H9 (cell line): ENCODE data around the gene SLCO2A1. TPM values are rescaled to one million over a fixed set of nuclear protein-coding genes. Genes with fewer than 3 reads are reported as not detected.

Experiments used
- DNase-seq: peaks from one replicate; pipeline ENCODE4 v3.0.0-alpha.2; 2017
- H2AFZ ChIP-seq: one replicate; pipeline ENCODE4 v1.6.1; 2013; ENCODE audit warnings: mild to moderate bottlenecking, low read length, control low read depth, moderate library complexity
- H2AK5ac ChIP-seq: 2 replicates; pipeline ENCODE4 v1.6.1; 2013; ENCODE audit warnings: low read length, control low read depth, mixed read lengths; ENCODE audit not compliant: insufficient read length
- H2BK120ac ChIP-seq: one replicate; pipeline ENCODE4 v1.6.1; 2013; ENCODE audit warnings: low read depth, mild to moderate bottlenecking, low read length, control low read depth, inconsistent platforms; ENCODE audit not compliant: poor library complexity, severe bottlenecking
- H2BK12ac ChIP-seq: 2 replicates; pipeline ENCODE4 v1.6.1; 2013; ENCODE audit warnings: low read length, control low read depth, mixed read lengths, low read depth; ENCODE audit not compliant: insufficient read length
- H2BK15ac ChIP-seq: 2 replicates; pipeline ENCODE4 v1.6.1; 2013; ENCODE audit warnings: low read depth, low read length, control low read depth
- H2BK20ac ChIP-seq: one replicate; pipeline ENCODE4 v1.6.1; 2013; ENCODE audit warnings: low read depth, mild to moderate bottlenecking, low read length, control low read depth, inconsistent platforms; ENCODE audit not compliant: poor library complexity, severe bottlenecking
- H2BK5ac ChIP-seq: 2 replicates; pipeline ENCODE4 v1.6.1; 2013; ENCODE audit warnings: low read length, control low read depth, mixed read lengths; ENCODE audit not compliant: insufficient read length
- H3K14ac ChIP-seq: 2 replicates; pipeline ENCODE4 v1.6.1; 2013; ENCODE audit warnings: low read length, control low read depth; ENCODE audit not compliant: insufficient read depth
- H3K18ac ChIP-seq: 2 replicates; pipeline ENCODE4 v1.6.1; 2013; ENCODE audit warnings: low read depth, mild to moderate bottlenecking, mixed read lengths, low read length, control low read depth; ENCODE audit not compliant: insufficient read length
- H3K23ac ChIP-seq: 2 replicates; pipeline ENCODE4 v1.6.1; 2013; ENCODE audit warnings: low read length, control low read depth, mixed read lengths, low read depth; ENCODE audit not compliant: insufficient read length
- H3K23me2 ChIP-seq: 2 replicates; pipeline ENCODE4 v1.6.1; 2013; ENCODE audit warnings: low read depth, mild to moderate bottlenecking, mixed read lengths, low read length, control low read depth; ENCODE audit not compliant: insufficient read length, poor library complexity, severe bottlenecking
- H3K27ac ChIP-seq: 2 replicates; pipeline ENCODE4 v1.5.1; 2013; ENCODE audit warnings: low read length, control low read depth, mixed read lengths, low read depth; ENCODE audit not compliant: insufficient read length
- H3K27me3 ChIP-seq: 2 replicates; pipeline ENCODE4 v1.6.1; 2013; ENCODE audit warnings: low read length, control low read depth, inconsistent platforms; ENCODE audit not compliant: insufficient read depth
- H3K4ac ChIP-seq: 2 replicates; pipeline ENCODE4 v1.6.1; 2013; ENCODE audit warnings: low read depth, mild to moderate bottlenecking, control low read depth, inconsistent platforms, low read length, moderate library complexity
- H3K4me1 ChIP-seq: 2 replicates; pipeline ENCODE4 v1.6.1; 2013; ENCODE audit warnings: low read length, control low read depth, inconsistent platforms; ENCODE audit not compliant: insufficient read depth
- H3K4me2 ChIP-seq: 2 replicates; pipeline ENCODE4 v1.6.1; 2013; ENCODE audit warnings: low read length, control low read depth, mixed read lengths; ENCODE audit not compliant: insufficient read length, insufficient read depth
- H3K56ac ChIP-seq: 2 replicates; pipeline ENCODE4 v1.6.1; 2013; ENCODE audit warnings: low read depth, mild to moderate bottlenecking, mixed read lengths, low read length, control low read depth; ENCODE audit not compliant: insufficient read length
- H3K79me1 ChIP-seq: 2 replicates; pipeline ENCODE4 v1.6.1; 2013; ENCODE audit warnings: low read depth, mild to moderate bottlenecking, moderate library complexity, low read length, control low read depth, inconsistent platforms; ENCODE audit not compliant: insufficient read depth, poor library complexity, severe bottlenecking
- H3K79me2 ChIP-seq: 2 replicates; pipeline ENCODE4 v1.6.1; 2013; ENCODE audit warnings: low read length, control low read depth, inconsistent platforms; ENCODE audit not compliant: insufficient read depth
- H3K9ac ChIP-seq: 2 replicates; pipeline ENCODE4 v1.6.1; 2013; ENCODE audit warnings: low read length, control low read depth, mixed read lengths; ENCODE audit not compliant: insufficient read length; ENCODE audit errors: extremely low read depth
- H3K9me3 ChIP-seq: one replicate; pipeline ENCODE4 v1.6.1; 2013; ENCODE audit warnings: low read depth, low read length, inconsistent platforms; ENCODE audit not compliant: control insufficient read depth
- H3T11ph ChIP-seq: one replicate; pipeline ENCODE4 v1.6.1; 2013; ENCODE audit warnings: mild to moderate bottlenecking, low read length, control low read depth, inconsistent platforms
- H4K20me1 ChIP-seq: one replicate; pipeline ENCODE4 v1.6.1; 2013; ENCODE audit not compliant: control insufficient read depth, insufficient read length, insufficient read depth
- H4K5ac ChIP-seq: 2 replicates; pipeline ENCODE4 v1.6.1; 2013; ENCODE audit warnings: low read depth, mild to moderate bottlenecking, mixed read lengths, low read length, control low read depth; ENCODE audit not compliant: insufficient read length
- H4K8ac ChIP-seq: replicated peaks from 2 replicates; pipeline ENCODE4 v1.6.1; 2013; ENCODE audit warnings: low read length, control low read depth, mixed read lengths, low read depth; ENCODE audit not compliant: insufficient read length
- H4K91ac ChIP-seq: 2 replicates; pipeline ENCODE4 v1.6.1; 2013; ENCODE audit warnings: low read depth, mild to moderate bottlenecking, moderate library complexity, mixed read lengths, low read length, control low read depth; ENCODE audit not compliant: insufficient read length
- H3K27ac Mint-ChIP-seq, 3 experiments: 2 replicates in 2 of 3; 3 replicates in 1 of 3; pipeline ENCODE4 v1.8.0; 2020 to 2021; ENCODE audit warnings: mixed read lengths in 3 of 3, mild to moderate bottlenecking in 1 of 3, moderate library complexity in 1 of 3
- H3K27me3 Mint-ChIP-seq: 2 replicates; pipeline ENCODE4 v1.8.0; 2021; ENCODE audit warnings: low read depth, mild to moderate bottlenecking, moderate library complexity, mixed read lengths
- H3K36me3 Mint-ChIP-seq, 3 experiments: 2 replicates in 2 of 3; 3 replicates in 1 of 3; pipeline ENCODE4 v1.8.0; 2020 to 2021; ENCODE audit warnings: low read depth in 3 of 3, mixed read lengths in 3 of 3; ENCODE audit not compliant: insufficient read depth in 1 of 3
- H3K4me1 Mint-ChIP-seq, 2 experiments: 2 replicates each; pipeline ENCODE4 v1.8.0; 2020; ENCODE audit warnings: mixed read lengths in 2 of 2
- H3K4me3 Mint-ChIP-seq, 2 experiments: 2 replicates in 1 of 2; 3 replicates in 1 of 2; pipeline ENCODE4 v1.8.0; 2020 to 2021; ENCODE audit warnings: mild to moderate bottlenecking in 2 of 2, mixed read lengths in 2 of 2, moderate library complexity in 1 of 2
- H3K9me3 Mint-ChIP-seq, 2 experiments: 2 replicates in 1 of 2; 3 replicates in 1 of 2; pipeline ENCODE4 v1.8.0; 2020; ENCODE audit warnings: mild to moderate bottlenecking in 2 of 2, mixed read lengths in 2 of 2, moderate library complexity in 1 of 2
- CTCF ChIP-seq: fragments of 200-600 bp; sonication (generic); conservative IDR thresholded peaks from 3 replicates; pipeline ENCODE4 v1.8.0; 2021; ENCODE audit warnings: antibody characterized with exemption, mild to moderate bottlenecking
- WGBS: extraction: QIAGEN DNeasy Blood & Tissue Kit; methylation state at CpG from one replicate; pipeline ENCODE4 v1.1.7; 2013; ENCODE audit warnings: missing lambda C conversion rate, low lambda C conversion rate, mixed read lengths; ENCODE audit not compliant: insufficient read length; ENCODE audit errors: extremely low coverage; 5-methylcytosine and 5-hydroxymethylcytosine counted together
- total RNA-seq: library from RNA; stranded (reverse); gene quantifications from 2 replicates; pipeline ENCODE4 v1.2.1, GENCODE V29; 2021

The SLCO2A1 gene
- total RNA-seq, 1 experiment from 2014 or later, result 0.98 TPM

- H2BK15ac ChIP-seq, result no peak overlapping the region
- Mint-ChIP-seq H3K27me3 (peaks cover 5% of the 10 kb centered on the region), H3K36me3 (peaks cover 0 to 6% (median 3%) of the 10 kb centered on the region in 3 experiments; a peak in 3 of 7 replicates), H3K9me3 (peaks cover 0 to 5% of the 10 kb centered on the region in 2 experiments; a peak in 3 of 5 replicates), H3K27ac (no peak overlapping the region), H3K4me3 (no peak overlapping the region), H3K4me1 (peaks cover 5 to 15% of the 10 kb centered on the region in 2 experiments)
- H3K9me3 ChIP-seq, result no peaks in the 10 kb centered on the region
- no peak overlapping the region for H2BK120ac ChIP-seq
- no peaks in the 10 kb centered on the region for H4K20me1 ChIP-seq
- no peak overlapping the region for H2AK5ac ChIP-seq
- H3K14ac ChIP-seq, result no peak overlapping the region
- H4K91ac ChIP-seq, result no peak overlapping the region
- no peak overlapping the region for H3T11ph ChIP-seq
- no peaks in the 10 kb centered on the region for H3K4me1 ChIP-seq
- no peaks in the 10 kb centered on the region for H3K27me3 ChIP-seq
- H3K4ac ChIP-seq, result no peak overlapping the region
- no peak overlapping the region for H2BK5ac ChIP-seq
- TF ChIP-seq CTCF, result no peak
- no peak overlapping the region for H3K9ac ChIP-seq
- no peak overlapping the region for H4K5ac ChIP-seq
- DNase-seq, result no peak
- H3K23me2 ChIP-seq, result no peaks in the 10 kb centered on the region
- WGBS, result no CpG with 5 or more reads among the region's 6 CpGs
- no peak overlapping the region for H4K8ac ChIP-seq
- no peaks in the 10 kb centered on the region for H3K79me1 ChIP-seq
- no peak overlapping the region for H3K23ac ChIP-seq
- H2AFZ ChIP-seq, result no peak overlapping the region
- H3K18ac ChIP-seq, result no peak overlapping the region
- no peak overlapping the region for H3K56ac ChIP-seq
- H2BK12ac ChIP-seq, result no peak overlapping the region
- no peak overlapping the region for H3K4me2 ChIP-seq
- H3K79me2 ChIP-seq, result no peaks in the 10 kb centered on the region
- no peak overlapping the region for H3K27ac ChIP-seq
- H2BK20ac ChIP-seq, result no peak overlapping the region
Measured at GRCh38 chr3:133884054-133884886, 145.5 kb downstream of the SLCO2A1 start.
